Esophagus squamous epithelium (tissue), 5 donors: ENCODE results near the gene TBX4. TPM values are rescaled to one million over a fixed set of nuclear protein-coding genes. Genes with fewer than 3 reads are reported as not detected.
A peak's percentile ranks its signal among the peaks of the same experiment; 100 is the strongest.

ENCODE experiments used
- DNase-seq: peaks from one replicate; lab custom pipeline; 2025; lab: John Stamatoyannopoulos, UW
- H3K27ac ChIP-seq, 4 donors: fragments of 200-600 bp; sonication (generic); one replicate each; pipeline ENCODE4 v1.5.1; 2016 to 2019; ENCODE audit warnings: mild to moderate bottlenecking in 1 of 4
- H3K27me3 ChIP-seq, 4 donors: fragments of 200-600 bp; sonication (generic); 1 replicate in 3 of 4; 2 replicates in 1 of 4; pipeline versions ENCODE4 v1.5.1 to v1.6.0; 2017 to 2021; ENCODE audit warnings: antibody characterized with exemption in 1 of 4
- H3K36me3 ChIP-seq, 3 donors: fragments of 200-600 bp; sonication (generic); one replicate each; pipeline ENCODE4 v1.5.1; 2016 to 2019
- H3K4me1 ChIP-seq, 3 donors: fragments of 200-600 bp; sonication (generic); one replicate each; pipeline ENCODE4 v1.5.1; 2017 to 2019
- H3K4me3 ChIP-seq, 4 donors: fragments of 200-600 bp; sonication (generic); 1 replicate in 3 of 4; 2 replicates in 1 of 4; pipeline ENCODE4 v1.5.1; 2016 to 2019; ENCODE audit warnings: mild to moderate bottlenecking in 2 of 4, moderate library complexity in 1 of 4
- H3K9me3 ChIP-seq, 3 donors: fragments of 200-600 bp; sonication (generic); one replicate each; pipeline ENCODE4 v1.5.1; 2016 to 2019
- POLR2A ChIP-seq, 4 donors: fragments of 450-650 bp; IDR thresholded peaks; one replicate each; pipeline ENCODE4 v1.6.1; 2017; ENCODE audit warnings: antibody characterized with exemption in 4 of 4, mild to moderate bottlenecking in 4 of 4, moderate library complexity in 3 of 4
- WGBS, 2 donors: methylation state at CpG; one replicate each; pipeline ENCODE4 v1.1.5; 2018; 5-methylcytosine and 5-hydroxymethylcytosine counted together
- intact Hi-C: fragments of 100-400 bp; cut with DNase I; formaldehyde crosslinking; loops from one replicate; pipeline ENCODE4 v1.15.0; 2022
- total RNA-seq, 4 donors: library from RNA; depleted of rRNA; stranded (reverse); fragments of >200 nt; gene quantifications; one replicate each; pipeline ENCODE4 v1.1.0, GENCODE V29; 2016
- TF ChIP-seq, protein P1 (sequence below), 6 experiments: fragments of 450-650 bp in 4 of 6; fragments of 200-600 bp in 2 of 6; sonication (generic) in 2 of 6; IDR thresholded peaks; one replicate each; pipeline ENCODE4 v1.5.1; 2016 to 2019; ENCODE audit warnings: antibody characterized with exemption in 6 of 6, mild to moderate bottlenecking in 4 of 6, moderate library complexity in 4 of 6
- donor health status: DM: yes; HTN: yes; CAD: no.

The TBX4 gene
- total RNA-seq, 4 donors from 2014 or later, result not detected

DNA sequence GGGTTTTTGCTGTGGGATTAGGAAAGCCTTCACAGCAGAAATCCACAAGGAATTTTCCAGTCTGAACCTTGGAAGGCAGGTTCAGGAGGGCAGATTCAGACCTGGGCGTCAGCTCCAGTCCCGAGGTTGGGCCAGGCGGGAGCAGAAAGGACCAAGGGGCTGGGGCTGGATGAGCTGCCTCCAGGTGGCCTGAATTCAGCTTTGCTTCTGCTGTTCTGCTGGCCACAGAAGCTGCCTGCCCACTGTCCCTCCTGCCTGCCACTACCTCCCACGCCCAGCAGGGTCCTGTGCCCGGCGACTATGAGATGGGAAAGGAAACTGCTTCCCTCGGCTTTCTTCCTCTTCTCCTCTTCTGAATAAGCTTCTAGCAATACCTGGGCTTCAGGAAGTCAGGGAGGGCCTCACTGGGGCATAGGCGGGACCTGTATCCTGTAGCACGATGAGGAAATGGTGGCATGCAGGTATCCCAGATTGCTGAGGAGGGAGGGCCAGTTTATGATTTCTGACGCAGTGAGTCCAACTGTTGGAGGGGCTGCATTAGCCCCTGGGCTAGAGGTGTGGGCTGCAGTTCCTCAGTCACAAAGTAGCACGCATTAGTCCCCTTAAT lies 18.4 kb downstream of the TBX4 start:
- no peak for DNase-seq
- no peaks in the 10 kb centered on the region for H3K36me3 ChIP-seq

DNA sequence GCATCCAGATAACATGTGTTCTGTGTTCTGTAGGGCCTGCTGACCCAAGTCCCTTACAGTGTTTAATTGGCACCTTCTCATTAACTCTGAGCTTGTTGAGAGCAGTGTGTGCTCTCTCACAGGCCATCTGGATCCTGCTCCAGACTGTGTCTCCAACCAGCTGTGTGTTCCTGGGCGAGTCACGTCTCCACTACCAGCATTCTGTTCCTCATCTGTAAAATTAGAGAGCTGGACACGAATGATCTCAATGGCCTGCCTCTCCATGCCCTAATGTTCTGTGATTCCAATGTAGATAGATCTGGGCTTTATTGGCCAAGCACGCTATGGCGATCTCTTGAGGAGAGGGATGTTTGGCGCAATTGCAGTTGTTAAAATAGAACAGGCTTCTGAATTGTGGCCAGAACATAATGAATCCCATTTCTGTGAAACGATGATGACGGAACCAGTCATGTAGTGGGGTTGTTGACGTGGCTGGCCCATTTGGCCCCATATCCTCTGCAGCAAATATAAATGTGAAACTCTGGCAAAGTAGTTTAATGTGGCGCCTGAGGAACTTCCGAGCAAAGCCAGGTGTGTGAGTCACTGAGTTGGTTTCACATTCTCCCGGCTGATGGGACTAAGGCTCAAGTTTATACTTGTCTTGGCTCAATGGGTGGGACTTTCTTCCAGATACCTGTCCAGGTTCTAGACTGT lies 22.2 kb downstream of the TBX4 start:
- Histone ChIP-seq H3K4me1 (peaks cover 0 to 19% (median 4%) of the 10 kb centered on the region in 3 donors), H3K4me3 (no peak overlapping the region), H3K9me3 (no peaks in the 10 kb centered on the region), H3K27me3 (peaks cover 0 to 47% (median 0%) of the 10 kb centered on the region in 4 donors), H3K36me3 (no peaks in the 10 kb centered on the region), H3K27ac (peak overlapping the region; percentile 39 to 52 (median 48))
- TF ChIP-seq, protein P1, sequence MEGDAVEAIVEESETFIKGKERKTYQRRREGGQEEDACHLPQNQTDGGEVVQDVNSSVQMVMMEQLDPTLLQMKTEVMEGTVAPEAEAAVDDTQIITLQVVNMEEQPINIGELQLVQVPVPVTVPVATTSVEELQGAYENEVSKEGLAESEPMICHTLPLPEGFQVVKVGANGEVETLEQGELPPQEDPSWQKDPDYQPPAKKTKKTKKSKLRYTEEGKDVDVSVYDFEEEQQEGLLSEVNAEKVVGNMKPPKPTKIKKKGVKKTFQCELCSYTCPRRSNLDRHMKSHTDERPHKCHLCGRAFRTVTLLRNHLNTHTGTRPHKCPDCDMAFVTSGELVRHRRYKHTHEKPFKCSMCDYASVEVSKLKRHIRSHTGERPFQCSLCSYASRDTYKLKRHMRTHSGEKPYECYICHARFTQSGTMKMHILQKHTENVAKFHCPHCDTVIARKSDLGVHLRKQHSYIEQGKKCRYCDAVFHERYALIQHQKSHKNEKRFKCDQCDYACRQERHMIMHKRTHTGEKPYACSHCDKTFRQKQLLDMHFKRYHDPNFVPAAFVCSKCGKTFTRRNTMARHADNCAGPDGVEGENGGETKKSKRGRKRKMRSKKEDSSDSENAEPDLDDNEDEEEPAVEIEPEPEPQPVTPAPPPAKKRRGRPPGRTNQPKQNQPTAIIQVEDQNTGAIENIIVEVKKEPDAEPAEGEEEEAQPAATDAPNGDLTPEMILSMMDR (IDR thresholded peaks at IDR 0.05), result no peak
- no peak for TF ChIP-seq POLR2A (IDR thresholded peaks at IDR 0.05)
- 36 to 53% methylated on average over 9 to 12 of the region's 12 CpGs for WGBS, 2 donors
- intact Hi-C loops, result no loop called here
- DNase-seq, result no peak

More for the DNA sequence above, 18.4 kb downstream of the TBX4 start:
- intact Hi-C loops, result no loop called here
- Histone ChIP-seq H3K27ac (no peak overlapping the region), H3K27me3 (peaks cover 0 to 40% (median 0%) of the 10 kb centered on the region in 4 donors), H3K9me3 (no peaks in the 10 kb centered on the region), H3K4me3 (no peak overlapping the region), H3K4me1 (peaks cover 0 to 19% (median 4%) of the 10 kb centered on the region in 3 donors)
- TF ChIP-seq, protein P1 (IDR thresholded peaks at IDR 0.05), result no peak
- TF ChIP-seq POLR2A (IDR thresholded peaks at IDR 0.05), result no peak
- WGBS, 2 donors, result 80 to 96% methylated on average over 4 to 5 of the region's 11 CpGs

- peaks cover 0 to 47% (median 0%) of the 10 kb centered on the region in 4 donors for H3K27me3 ChIP-seq
- WGBS, 2 donors, result 52 to 74% methylated on average over 4 to 6 of the region's 6 CpGs
- no peak overlapping the region for H3K27ac ChIP-seq
- H3K4me1 ChIP-seq, result peaks cover 0 to 19% (median 4%) of the 10 kb centered on the region in 3 donors
- no peak for DNase-seq
- no peak overlapping the region for H3K4me3 ChIP-seq
- no peaks in the 10 kb centered on the region for H3K9me3 ChIP-seq
- intact Hi-C loops, result no loop called here
- TF ChIP-seq, protein P1 (IDR thresholded peaks at IDR 0.05), result no peak
- no peak for TF ChIP-seq POLR2A (IDR thresholded peaks at IDR 0.05)
- H3K36me3 ChIP-seq, result no peaks in the 10 kb centered on the region
Observed at GRCh38 chr17:61474934-61475333, 22.7 kb downstream of the TBX4 start.

GRCh38 chr17:61475726-61476125 lies 23.5 kb downstream of the TBX4 start:
- intact Hi-C loops, result no loop called here
- no peak for DNase-seq

DNA sequence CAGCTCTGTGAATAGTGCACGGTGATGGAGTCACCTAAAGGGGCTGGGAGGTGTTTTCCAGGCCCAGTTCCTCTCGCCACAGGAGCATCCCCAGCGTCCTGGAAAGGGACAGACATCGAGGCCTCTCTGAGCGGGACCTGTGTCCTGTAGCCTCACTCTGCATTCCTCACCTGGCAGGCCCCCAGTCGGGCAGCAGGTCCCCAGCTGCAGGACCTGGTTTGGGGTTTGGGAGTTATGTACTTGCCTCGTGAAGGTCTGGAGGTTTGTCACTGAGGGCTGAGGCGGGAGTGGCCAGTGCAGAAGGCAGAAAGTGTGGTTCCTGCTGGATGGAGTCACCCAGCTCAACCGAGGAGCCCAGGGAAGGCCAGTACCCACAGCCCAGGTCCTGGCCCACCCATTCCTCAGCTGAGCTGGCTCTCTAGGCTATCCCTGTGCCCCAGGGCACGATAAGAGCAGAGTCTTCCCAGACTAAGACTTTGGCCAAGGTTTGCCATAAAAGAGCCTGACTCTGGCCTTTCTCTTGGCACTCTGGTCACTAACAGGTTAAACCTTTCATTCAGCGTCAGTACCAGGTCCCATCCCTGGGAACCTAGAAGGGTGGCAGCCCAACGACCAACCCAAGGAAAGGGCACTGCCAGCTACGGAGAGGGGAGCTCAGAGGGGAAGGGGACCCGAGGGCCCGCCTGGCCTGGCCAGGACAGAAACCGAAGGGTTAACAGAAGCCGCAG lies 24.4 kb downstream of the TBX4 start:
- TF ChIP-seq, protein P1 (IDR thresholded peaks at IDR 0.05), result no peak
- no peak for TF ChIP-seq POLR2A (IDR thresholded peaks at IDR 0.05)
- Histone ChIP-seq H3K4me1 (peaks cover 0 to 19% (median 4%) of the 10 kb centered on the region in 3 donors), H3K27ac (no peak overlapping the region), H3K27me3 (peaks cover 0 to 52% (median 0%) of the 10 kb centered on the region in 4 donors), H3K36me3 (no peaks in the 10 kb centered on the region), H3K9me3 (no peaks in the 10 kb centered on the region), H3K4me3 (no peak overlapping the region)
- DNase-seq, result no peak
- intact Hi-C loops, result no loop called here
- 58 to 92% methylated on average over 6 to 8 of the region's 17 CpGs for WGBS, 2 donors

More at GRCh38 chr17:61475726-61476125, 23.5 kb downstream of the TBX4 start:
- WGBS, 2 donors, result 34 to 51% methylated on average over 3 to 5 of the region's 8 CpGs
- TF ChIP-seq POLR2A (IDR thresholded peaks at IDR 0.05), result no peak
- peaks cover 0 to 52% (median 0%) of the 10 kb centered on the region in 4 donors for H3K27me3 ChIP-seq
- H3K27ac ChIP-seq, result no peak overlapping the region
- no peaks in the 10 kb centered on the region for H3K9me3 ChIP-seq
- no peak overlapping the region for H3K4me3 ChIP-seq
- H3K36me3 ChIP-seq, result no peaks in the 10 kb centered on the region
- peaks cover 0 to 19% (median 4%) of the 10 kb centered on the region in 3 donors for H3K4me1 ChIP-seq
